PC-3 (cell line): ENCODE data around the gene ABCB8. TPM values are rescaled to one million over a fixed set of nuclear protein-coding genes. Genes with fewer than 3 reads are reported as not detected.

ENCODE experiments used
- ATAC-seq: fragments of 200-7000 bp; cut with Tn5 transposase; 2 replicates; pipeline ENCODE4 v1.9.1; 2020; ENCODE audit warnings: mild to moderate bottlenecking, moderate library complexity
- BruUV-seq: library from RNA; stranded (reverse); fragments of 400-500 nt; replicated peaks from 2 replicates; lab custom pipeline; 2021; lab: Mats Ljungman, UMichigan
- CTCF ChIA-PET: fragments of 300-600 bp; sonication (Branson Sonifier 250); formaldehyde crosslinking; loops from one replicate; lab custom pipeline; 2022; ENCODE audit warnings: antibody characterized with exemption; lab: Charles Lee
- POLR2A ChIA-PET: fragments of 300-600 bp; sonication (Branson Sonifier 250); formaldehyde crosslinking; loops from one replicate; lab custom pipeline; 2022; ENCODE audit warnings: antibody characterized with exemption; ENCODE audit not compliant: unreplicated experiment; lab: Charles Lee
- DNase-seq: peaks from one replicate; pipeline ENCODE4 v3.0.0-alpha.2; 2015
- H2AFZ ChIP-seq: fragments of 300-600 bp; sonication (generic); 2 replicates; pipeline ENCODE4 v1.6.0; 2016; ENCODE audit warnings: antibody characterized with exemption, low read length
- H3F3A ChIP-seq: fragments of 300-600 bp; sonication (generic); one replicate; pipeline ENCODE4 v1.6.0; 2017; ENCODE audit warnings: antibody characterized with exemption, low read length, control low read depth, mild to moderate bottlenecking; ENCODE audit not compliant: unreplicated experiment
- H3K27ac ChIP-seq: fragments of 300-600 bp; sonication (generic); 2 replicates; pipeline ENCODE4 v1.5.1; 2016; ENCODE audit warnings: mild to moderate bottlenecking, low read length
- H3K27me3 ChIP-seq: fragments of 300-600 bp; sonication (generic); 2 replicates; pipeline ENCODE4 v1.6.1; 2016; ENCODE audit warnings: low read length, mixed read lengths
- H3K36me3 ChIP-seq: fragments of 300-600 bp; sonication (generic); 2 replicates; pipeline ENCODE4 v1.6.1; 2016; ENCODE audit warnings: low read depth, mixed run types, low read length, mixed read lengths
- H3K4me1 ChIP-seq: fragments of 300-600 bp; sonication (generic); 2 replicates; pipeline ENCODE4 v1.5.1; 2016; ENCODE audit warnings: low read length; ENCODE audit not compliant: insufficient read depth
- H3K4me2 ChIP-seq: fragments of 300-600 bp; sonication (generic); 2 replicates; pipeline ENCODE4 v1.6.0; 2016; ENCODE audit warnings: low read length
- H3K4me3 ChIP-seq: fragments of 300-600 bp; sonication (generic); 2 replicates; pipeline ENCODE4 v1.5.1; 2016; ENCODE audit warnings: mild to moderate bottlenecking, low read length, mixed read lengths
- H3K79me2 ChIP-seq: fragments of 300-600 bp; sonication (generic); 2 replicates; pipeline ENCODE4 v1.6.1; 2017; ENCODE audit warnings: low read length, mixed read lengths
- H3K9ac ChIP-seq: fragments of 300-600 bp; sonication (generic); 2 replicates; pipeline ENCODE4 v1.6.0; 2016; ENCODE audit warnings: mild to moderate bottlenecking, low read length
- H3K9me2 ChIP-seq: fragments of 300-600 bp; sonication (generic); replicated peaks from 2 replicates; pipeline ENCODE4 v1.6.1; 2016; ENCODE audit warnings: mixed run types, low read length, mixed read lengths
- H3K9me3 ChIP-seq: fragments of 300-600 bp; sonication (generic); 2 replicates; pipeline ENCODE4 v1.6.1; 2016; ENCODE audit warnings: low read length, mixed read lengths
- H4K20me1 ChIP-seq: fragments of 300-600 bp; sonication (generic); 2 replicates; pipeline ENCODE4 v1.6.1; 2016; ENCODE audit warnings: low read length, mixed read lengths
- EZH2 ChIP-seq: fragments of 300-600 bp; sonication (generic); IDR thresholded peaks from one replicate; pipeline ENCODE4 v1.6.1; 2017; ENCODE audit warnings: antibody characterized with exemption, mild to moderate bottlenecking, low read length; ENCODE audit not compliant: unreplicated experiment
- EZH2phosphoT487 ChIP-seq: fragments of 300-600 bp; sonication (generic); IDR thresholded peaks from 2 replicates; pipeline ENCODE4 v1.6.1; 2018; ENCODE audit warnings: mild to moderate bottlenecking, antibody characterized with exemption, low read length, borderline replicate concordance
- intact Hi-C: fragments of 100-400 bp; cut with micrococcal nuclease; formaldehyde crosslinking; loops from 2 replicates; pipeline ENCODE4 v1.9.0; 2023
- total RNA-seq: library from RNA; depleted of rRNA; stranded (reverse); fragments of >200 nt; gene quantifications from 2 replicates; pipeline ENCODE4 v1.2.3, GENCODE V29; 2014
- TF ChIP-seq, protein P1 (sequence below): fragments of 300-600 bp; sonication (generic); conservative IDR thresholded peaks from 2 replicates; pipeline ENCODE4 v1.5.1; 2017; ENCODE audit warnings: antibody characterized with exemption, low read depth, mild to moderate bottlenecking, low read length

ABCB8 gene
- total RNA-seq, 1 experiment from 2014 or later = 58.4 TPM

DNA sequence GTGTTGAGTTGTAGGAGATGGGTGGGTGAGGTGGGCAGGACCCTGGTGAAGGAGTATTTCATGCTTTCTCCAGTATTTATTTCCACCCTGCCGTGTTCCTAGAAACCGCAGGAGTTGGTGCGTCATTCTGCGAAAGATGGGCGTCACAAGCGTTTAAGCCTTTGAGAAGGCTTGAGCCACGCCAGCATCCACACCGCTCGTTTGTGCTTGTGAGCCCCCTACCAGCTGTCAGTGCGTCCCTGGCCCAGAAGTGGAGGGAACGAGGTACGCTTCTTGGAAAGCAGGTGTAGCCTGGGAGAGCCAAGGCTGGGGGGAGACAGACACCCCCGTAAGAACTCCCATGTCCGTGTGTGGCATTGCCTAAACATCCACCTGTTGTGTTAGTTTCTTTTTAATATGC lies 63.7 kb downstream of the ABCB8 start:
- peaks cover 23% of the 10 kb centered on the region for H3K4me1 ChIP-seq
- POLR2A ChIA-PET = no interaction called here
- H3K4me2 ChIP-seq = no peak overlapping the region

DNA sequence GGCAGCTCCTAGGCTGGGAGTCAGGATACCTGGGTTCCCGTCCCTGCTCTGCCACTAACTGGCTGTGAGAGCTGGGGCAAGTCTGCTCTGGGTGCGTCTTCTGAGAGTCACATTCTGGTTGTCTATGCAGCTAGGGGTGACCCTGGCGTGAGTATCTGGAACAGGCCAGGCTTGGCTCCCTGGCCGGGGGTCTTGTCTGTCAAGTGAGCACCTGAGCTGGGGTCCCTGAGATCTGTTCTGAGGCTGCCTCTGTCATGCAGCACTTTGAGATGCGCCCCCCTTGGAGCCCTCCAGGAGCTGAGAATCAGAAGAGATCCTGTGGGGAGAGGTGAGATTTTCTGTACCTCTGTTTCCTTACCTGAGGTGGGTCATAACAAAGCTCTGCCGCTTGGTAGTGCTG lies 65.5 kb downstream of the ABCB8 start:
- no TSS peak for BruUV-seq

More for the DNA sequence above, 63.7 kb downstream of the ABCB8 start:
- H3K9ac ChIP-seq = no peak overlapping the region
- H3K9me3 ChIP-seq = no peaks in the 10 kb centered on the region
- CTCF ChIA-PET = no interaction called here
- ATAC-seq (no peak), DNase-seq (no peak)
- no peaks in the 10 kb centered on the region for H3K27me3 ChIP-seq
- H3K27ac ChIP-seq = no peak overlapping the region
- TF ChIP-seq EZH2phosphoT487 (no peak), EZH2 (no peak)
- TF ChIP-seq, protein P1, sequence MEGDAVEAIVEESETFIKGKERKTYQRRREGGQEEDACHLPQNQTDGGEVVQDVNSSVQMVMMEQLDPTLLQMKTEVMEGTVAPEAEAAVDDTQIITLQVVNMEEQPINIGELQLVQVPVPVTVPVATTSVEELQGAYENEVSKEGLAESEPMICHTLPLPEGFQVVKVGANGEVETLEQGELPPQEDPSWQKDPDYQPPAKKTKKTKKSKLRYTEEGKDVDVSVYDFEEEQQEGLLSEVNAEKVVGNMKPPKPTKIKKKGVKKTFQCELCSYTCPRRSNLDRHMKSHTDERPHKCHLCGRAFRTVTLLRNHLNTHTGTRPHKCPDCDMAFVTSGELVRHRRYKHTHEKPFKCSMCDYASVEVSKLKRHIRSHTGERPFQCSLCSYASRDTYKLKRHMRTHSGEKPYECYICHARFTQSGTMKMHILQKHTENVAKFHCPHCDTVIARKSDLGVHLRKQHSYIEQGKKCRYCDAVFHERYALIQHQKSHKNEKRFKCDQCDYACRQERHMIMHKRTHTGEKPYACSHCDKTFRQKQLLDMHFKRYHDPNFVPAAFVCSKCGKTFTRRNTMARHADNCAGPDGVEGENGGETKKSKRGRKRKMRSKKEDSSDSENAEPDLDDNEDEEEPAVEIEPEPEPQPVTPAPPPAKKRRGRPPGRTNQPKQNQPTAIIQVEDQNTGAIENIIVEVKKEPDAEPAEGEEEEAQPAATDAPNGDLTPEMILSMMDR = no peak
- no peaks in the 10 kb centered on the region; the same call in 1 of the 2 replicates for H3K36me3 ChIP-seq
- H3K4me3 ChIP-seq = no peak overlapping the region
- no TSS peak for BruUV-seq
- peaks cover 97% of the 10 kb centered on the region for H3K79me2 ChIP-seq
- no peak overlapping the region for H2AFZ ChIP-seq
- H4K20me1 ChIP-seq = peaks cover 35% of the 10 kb centered on the region
- no peaks in the 10 kb centered on the region for H3F3A ChIP-seq
- no peaks in the 10 kb centered on the region for H3K9me2 ChIP-seq
- intact Hi-C loops = no loop called here

DNA sequence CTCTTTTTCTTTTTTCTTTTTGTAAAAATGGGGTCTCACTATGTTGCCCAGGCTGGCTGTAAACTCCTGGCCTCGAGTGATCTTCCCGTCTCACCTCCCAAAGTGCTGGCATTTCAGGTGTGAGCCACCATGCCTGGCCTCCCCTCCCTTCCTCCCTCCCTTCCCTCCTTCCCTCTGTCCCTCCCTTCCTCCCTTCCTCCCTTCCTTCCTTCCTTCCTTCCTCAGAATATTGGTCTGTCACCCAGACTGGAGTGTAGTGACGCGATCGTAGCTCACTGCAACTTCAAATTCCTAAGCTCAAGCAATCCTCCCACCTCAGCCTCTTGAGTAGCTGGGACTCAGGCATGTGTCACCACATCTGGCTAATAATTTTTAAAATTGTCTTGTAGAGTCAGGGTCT lies 66.4 kb downstream of the ABCB8 start:
- intact Hi-C loops = no loop called here
- peaks cover 3% of the 10 kb centered on the region; the same call in 1 of the 2 replicates for H3K4me1 ChIP-seq
- ChIA-PET POLR2A (no interaction called here), CTCF (no interaction called here)
- no peaks in the 10 kb centered on the region for H3K27me3 ChIP-seq
- no peak overlapping the region for H3K9ac ChIP-seq
- H3K79me2 ChIP-seq = peaks cover 94% of the 10 kb centered on the region
- H3K4me2 ChIP-seq = no peak overlapping the region
- H3K9me2 ChIP-seq = no peaks in the 10 kb centered on the region
- no peak overlapping the region for H2AFZ ChIP-seq
- no peak overlapping the region for H3K27ac ChIP-seq
- BruUV-seq = no TSS peak
- H3K9me3 ChIP-seq = no peaks in the 10 kb centered on the region
- no peaks in the 10 kb centered on the region for H3F3A ChIP-seq
- ATAC-seq = peak; percentile 71
- no peak overlapping the region for H3K4me3 ChIP-seq
- TF ChIP-seq EZH2 (no peak), EZH2phosphoT487 (no peak)
- TF ChIP-seq, protein P1 = no peak
- H4K20me1 ChIP-seq = peaks cover 31% of the 10 kb centered on the region
- DNase-seq = no peak
- no peaks in the 10 kb centered on the region; the same call in 1 of the 2 replicates for H3K36me3 ChIP-seq

More for the DNA sequence above, 65.5 kb downstream of the ABCB8 start:
- H3K4me1 ChIP-seq = peaks cover 12% of the 10 kb centered on the region
- TF ChIP-seq EZH2 (no peak), EZH2phosphoT487 (no peak)
- CTCF ChIA-PET = no interaction called here
- H3K27me3 ChIP-seq = no peaks in the 10 kb centered on the region
- H3F3A ChIP-seq = no peaks in the 10 kb centered on the region
- ATAC-seq (no peak), DNase-seq (no peak)
- intact Hi-C loops = no loop called here
- H3K4me3 ChIP-seq = no peak overlapping the region
- H3K4me2 ChIP-seq = no peak overlapping the region
- H2AFZ ChIP-seq = no peak overlapping the region
- H3K27ac ChIP-seq = no peak overlapping the region
- H3K9ac ChIP-seq = no peak overlapping the region
- H3K9me2 ChIP-seq = no peaks in the 10 kb centered on the region
- H3K36me3 ChIP-seq = no peaks in the 10 kb centered on the region; the same call in 1 of the 2 replicates
- H3K9me3 ChIP-seq = no peaks in the 10 kb centered on the region
- peaks cover 35% of the 10 kb centered on the region for H4K20me1 ChIP-seq
- peaks cover 96% of the 10 kb centered on the region for H3K79me2 ChIP-seq
- POLR2A ChIA-PET = no interaction called here
